GM19043 (cell line): ENCODE data around the gene CHML.

ENCODE experiments used
- ATAC-seq: cut with Tn5 transposase; IDR thresholded peaks from one replicate; pipeline ENCODE4 v1.9.1; 2021; ENCODE audit warnings: low read depth; ENCODE audit not compliant: unreplicated experiment

CHML gene

GRCh38 chr1:241648159-241648558 is 8.0 kb upstream of the CHML start:
- no peak for ATAC-seq

GRCh38 chr1:241647658-241648057 is 7.5 kb upstream of the CHML start:
- ATAC-seq: no peak

GRCh38 chr1:241646201-241646600 is 6.0 kb upstream of the CHML start:
- no peak for ATAC-seq

DNA sequence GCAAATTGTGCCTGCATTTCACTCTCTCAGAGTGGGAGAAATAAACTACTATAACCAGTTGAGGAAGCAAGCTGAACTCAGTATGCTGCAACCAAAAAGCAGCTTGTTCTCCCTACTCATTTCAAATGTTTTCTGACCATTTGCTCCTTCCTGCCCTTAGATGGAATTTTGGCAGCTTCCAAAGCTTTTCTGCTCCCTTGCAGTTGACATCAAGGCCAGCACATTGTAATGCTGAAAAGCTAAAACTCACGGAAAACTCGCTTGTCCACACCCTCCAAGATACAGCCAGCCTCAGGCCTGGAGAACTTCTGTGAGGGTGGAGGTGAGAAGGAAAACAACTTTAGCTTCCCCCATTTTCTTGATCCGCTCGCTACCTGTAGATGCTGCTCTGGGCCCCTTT is 5.0 kb upstream of the CHML start:
- ATAC-seq: no peak

DNA sequence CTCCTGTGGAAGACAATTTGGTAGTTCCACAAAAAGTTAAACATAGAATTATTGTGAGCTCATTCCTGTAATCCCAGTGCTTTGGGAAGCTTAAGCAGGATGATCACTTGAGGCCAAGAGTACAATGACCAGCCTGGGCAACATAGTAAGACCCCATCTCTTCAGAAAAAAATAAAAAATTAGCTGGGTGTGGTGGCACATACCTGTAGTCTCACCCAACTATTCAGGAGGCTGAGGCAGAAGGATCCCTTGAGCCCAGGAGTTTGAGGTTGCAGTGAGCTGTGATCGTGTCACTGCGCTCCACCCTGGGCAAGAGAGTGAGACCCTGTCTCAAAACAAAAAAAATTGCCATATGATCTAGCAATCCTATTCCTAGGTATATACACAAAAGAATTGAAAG is 4.1 kb upstream of the CHML start:
- ATAC-seq: no peak

GRCh38 chr1:241642593-241642944 is 2.4 kb upstream of the CHML start:
- ATAC-seq: no peak

DNA sequence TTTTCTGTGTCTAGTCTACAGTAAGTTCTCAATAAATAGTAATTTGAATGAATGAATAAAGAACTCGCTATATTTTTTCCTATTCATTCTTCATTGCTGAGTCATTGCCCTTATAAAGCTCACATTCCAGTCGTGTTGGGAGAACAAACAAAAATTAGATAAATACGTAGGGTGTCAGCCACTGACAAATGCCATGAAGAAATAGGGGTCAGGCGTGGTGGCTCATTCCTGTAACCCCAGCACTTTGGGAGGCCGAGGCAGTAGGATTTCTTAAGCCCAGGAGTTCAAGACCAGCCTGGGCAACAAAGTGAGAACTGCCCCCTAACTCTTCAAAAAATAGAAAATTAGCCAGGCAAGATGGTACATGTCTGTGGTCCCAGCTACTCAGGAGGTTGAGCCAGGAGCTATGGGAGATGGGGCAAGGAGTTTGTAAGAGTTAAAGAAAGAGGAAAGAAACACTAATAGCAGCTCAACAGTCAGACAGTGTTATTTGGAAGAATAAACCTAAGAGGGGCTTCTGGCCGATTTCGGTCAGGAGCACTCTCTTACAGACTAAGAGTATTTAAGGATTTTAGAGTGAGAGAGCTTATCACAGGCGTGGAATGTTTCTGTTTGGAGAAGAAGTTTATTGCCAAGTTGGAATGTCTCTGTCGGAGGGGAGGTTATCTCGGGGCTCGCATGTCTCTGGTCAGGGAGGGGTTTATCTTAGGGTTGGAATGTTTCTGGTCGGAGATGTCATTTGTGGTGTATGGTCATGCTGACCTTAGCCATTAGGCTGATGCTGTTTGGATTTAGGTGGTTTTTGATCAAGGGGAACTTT is 1.8 kb upstream of the CHML start:
- ATAC-seq: no peak

- ATAC-seq: no peak
Observed at GRCh38 chr1:241640867-241641622, 876 bp upstream of the CHML start.

DNA sequence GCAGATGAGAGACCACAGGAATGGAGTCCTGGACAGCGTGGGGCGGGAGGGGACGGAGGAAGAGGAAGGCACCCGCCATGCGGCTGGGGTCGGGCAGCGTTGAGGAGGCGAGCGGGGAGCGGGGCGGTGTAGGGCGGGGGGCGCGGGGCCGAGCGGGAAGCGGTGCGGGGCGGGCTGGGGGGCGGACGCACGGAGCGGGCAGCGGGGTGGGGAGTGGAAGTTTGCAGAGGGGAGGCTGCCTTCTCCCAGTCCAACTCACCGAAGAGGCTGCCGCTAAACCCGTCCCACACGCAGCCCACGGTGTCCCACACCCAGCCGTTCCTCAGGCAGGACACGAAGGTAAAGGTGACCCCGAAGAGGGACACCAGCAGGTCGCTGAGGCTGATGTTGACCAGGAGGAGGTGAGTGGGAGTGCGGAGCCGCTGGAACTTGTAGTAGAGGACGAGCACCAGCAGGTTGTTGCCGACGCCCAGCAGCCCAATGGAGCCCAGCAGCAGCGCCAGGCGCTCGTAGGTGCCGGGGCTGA is 483 bp downstream of the CHML start:
- ATAC-seq: peak; percentile 40

DNA sequence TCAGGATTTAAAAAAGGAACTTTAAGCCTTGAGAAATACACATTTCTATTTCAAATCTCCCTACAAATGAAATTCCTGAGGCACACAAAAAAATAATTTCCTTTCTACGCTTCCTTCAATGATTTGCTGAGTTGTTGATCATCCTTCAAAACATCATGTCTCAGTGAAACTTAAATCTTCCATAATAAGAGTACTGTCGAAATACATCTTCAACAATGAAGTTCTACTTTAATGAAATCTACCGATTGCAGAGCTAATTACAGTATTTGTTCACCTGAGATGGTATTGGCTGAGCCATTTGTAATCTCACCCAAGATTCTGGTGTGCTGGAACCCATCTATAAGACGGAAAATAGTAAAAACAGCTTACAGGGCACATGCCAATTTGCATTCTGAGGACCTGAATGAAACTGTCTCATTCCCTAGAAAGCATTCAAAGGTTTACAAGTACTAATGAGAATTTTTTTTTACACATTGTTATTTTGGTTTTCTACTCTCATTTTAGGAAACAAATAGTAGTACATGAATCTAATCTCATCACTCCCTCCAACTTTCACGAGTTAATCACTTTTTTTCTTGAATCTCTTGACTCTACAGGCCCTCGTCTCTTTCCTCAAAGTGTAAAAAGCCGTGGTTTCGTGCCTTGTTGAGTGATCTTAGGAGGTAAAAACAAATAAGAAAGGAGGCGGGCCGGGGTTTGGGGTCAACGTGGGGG is 1.1 kb downstream of the CHML start:
- no peak for ATAC-seq

DNA sequence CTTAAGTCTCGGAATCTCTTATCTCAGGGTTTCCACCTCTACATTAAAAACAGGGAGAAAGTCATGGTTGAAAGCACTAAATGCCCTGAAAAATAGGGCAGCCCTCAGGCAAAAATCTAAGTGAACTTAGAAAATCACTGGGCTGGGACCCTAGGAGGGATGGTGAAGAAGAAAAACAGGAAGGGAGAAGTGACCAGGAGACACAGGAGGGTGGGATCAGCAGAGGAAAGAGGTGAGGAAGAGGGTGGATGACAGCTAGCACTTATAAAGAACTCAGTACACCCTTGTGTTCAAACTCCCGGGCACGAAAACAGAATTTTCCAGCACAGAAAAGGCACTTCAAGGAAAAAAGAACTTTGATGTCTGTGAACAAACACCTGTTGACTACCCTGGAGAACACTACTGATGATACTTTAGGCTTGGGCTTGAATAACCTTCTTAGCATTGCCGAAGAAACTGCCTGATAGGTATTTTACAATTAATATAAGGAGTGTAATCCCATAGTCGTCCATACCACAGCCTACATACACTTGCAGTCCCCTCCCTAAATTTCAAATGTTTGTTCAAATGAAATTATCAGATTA is 2.0 kb downstream of the CHML start:
- ATAC-seq: no peak

DNA sequence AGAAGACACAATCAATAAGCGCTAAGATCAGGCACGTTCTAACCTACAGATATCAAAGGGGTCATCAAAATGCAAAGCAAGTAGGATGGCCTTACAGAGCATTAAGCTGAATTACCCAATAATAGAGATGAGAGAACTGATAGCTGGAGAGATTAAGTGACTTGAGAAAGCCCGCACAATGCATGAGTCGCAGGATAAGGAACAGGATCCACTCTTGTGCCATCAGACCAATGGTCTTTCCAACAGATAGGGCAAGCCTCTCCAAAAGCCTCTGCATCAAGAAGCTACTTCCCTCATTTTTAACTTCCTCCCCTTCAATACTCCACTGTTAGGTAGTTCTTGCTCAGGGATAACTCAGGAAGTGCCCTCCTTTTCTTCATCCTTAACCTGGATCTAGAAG is 2.6 kb downstream of the CHML start:
- no peak for ATAC-seq

GRCh38 chr1:241637046-241637590 is 3.1 kb downstream of the CHML start:
- ATAC-seq: no peak

DNA sequence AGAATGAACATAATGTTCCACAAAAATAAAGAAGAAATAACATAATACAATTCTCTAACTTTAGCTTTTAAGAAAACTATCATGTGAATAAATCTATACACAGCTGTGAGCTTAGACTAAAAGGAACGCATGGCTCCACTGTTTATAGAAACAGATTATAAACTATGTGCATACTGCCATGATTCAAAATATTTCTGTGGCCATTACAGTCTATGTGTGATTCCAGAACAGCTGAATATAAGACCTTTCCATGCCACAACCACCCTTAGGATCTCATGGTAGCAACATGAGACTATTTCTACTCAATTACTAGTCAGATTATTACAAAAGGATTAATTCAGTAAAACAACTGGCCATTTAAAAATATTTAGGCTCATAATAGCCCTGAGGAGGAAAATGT is 3.9 kb downstream of the CHML start:
- no peak for ATAC-seq

DNA sequence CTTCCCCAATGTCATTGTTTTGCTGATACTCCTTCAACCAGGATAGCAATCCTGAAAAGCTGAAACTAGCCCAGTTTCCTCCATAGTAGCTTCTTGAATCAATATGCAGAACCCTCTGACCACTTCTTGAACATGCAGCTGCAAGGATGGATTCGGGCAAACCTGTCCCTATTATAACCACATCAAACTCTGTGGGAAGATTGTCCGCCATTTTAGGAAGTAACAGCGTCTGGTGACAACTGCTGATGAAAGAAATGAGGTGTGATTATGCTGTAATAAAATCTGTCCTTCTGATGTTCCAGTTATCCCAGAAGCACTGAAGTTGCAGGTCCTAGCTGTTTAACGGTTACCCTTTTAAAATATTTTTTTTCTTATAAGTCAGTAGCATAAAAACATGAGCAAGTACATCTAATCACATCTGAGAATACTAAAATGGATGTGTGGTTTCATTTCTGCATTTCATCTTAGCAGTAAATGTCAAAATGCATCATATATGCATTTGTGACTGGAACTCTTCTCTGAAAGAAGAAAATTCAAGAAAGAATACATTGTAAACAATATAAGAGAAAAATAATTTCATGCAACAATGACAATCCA is 4.5 kb downstream of the CHML start:
- ATAC-seq: no peak

DNA sequence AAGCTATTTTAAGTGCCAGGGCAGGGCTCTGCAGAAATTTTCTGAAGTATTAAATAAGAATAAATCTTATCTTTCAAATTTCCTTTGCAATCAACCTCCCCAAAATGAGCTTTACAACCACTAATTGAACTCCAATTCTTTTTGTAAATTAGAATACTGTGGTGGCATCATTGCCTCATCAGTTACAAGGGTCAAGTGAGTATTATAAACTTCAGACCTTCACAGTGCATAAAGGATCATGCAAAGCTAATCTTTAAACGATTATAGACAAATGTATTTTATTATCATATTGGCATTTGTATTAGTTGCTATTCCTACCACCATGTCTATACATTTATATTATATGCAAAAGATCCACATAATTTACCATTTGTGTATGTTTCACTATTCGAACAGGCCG is 7.2 kb downstream of the CHML start:
- no peak for ATAC-seq

GRCh38 chr1:241631674-241632073 is 8.5 kb downstream of the CHML start:
- no peak for ATAC-seq

DNA sequence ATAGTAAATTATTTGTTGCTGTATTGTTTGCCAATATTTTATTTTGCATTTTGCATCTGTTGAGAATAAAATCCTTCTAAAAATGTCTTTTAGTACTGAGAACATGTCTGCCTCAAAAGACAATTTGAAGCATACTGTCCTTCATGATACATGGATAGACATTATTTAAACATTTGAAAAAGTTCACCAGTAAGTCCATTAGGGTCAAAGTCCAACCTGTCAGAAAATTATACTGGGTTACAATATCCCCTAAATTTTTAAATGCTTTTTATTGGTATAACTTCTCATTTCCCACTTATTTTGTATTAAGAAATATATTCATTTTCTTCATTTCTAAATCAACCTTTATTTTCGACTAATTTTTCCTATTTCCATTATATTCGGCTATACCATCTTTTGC is 9.3 kb downstream of the CHML start:
- ATAC-seq: no peak

GRCh38 chr1:241630476-241630875 is 9.7 kb downstream of the CHML start:
- no peak for ATAC-seq

DNA sequence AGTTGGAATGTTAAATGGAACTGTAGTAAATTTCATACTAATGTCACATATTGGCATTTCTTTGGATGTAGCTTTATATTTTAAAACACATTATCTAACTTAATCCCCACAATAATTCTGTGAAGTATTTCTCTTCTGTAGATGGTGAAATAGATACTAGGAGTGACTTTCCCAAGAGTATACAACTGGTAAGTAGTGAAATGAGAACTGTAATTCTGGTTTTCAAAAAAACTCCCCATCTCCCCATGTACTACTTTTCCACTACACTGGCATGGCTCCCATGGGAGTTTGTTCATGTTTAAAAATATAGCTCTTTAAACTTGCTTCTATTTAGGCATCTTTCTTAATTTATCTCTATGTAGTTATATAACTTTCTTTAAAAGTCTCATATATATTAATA is 10.2 kb downstream of the CHML start:
- ATAC-seq: no peak
